LNCAP (cell line): ENCODE results near the gene EFHC2.

ENCODE experiments used
- CTCF ChIP-seq: fragments of 450-650 bp; IDR thresholded peaks from 2 replicates; pipeline ENCODE4 v1.5.1; 2017; ENCODE audit warnings: mild to moderate bottlenecking

EFHC2 gene

GRCh38 chrX:44264936-44265335, 78.5 kb downstream of the EFHC2 start:
- no peak for TF ChIP-seq CTCF

DNA sequence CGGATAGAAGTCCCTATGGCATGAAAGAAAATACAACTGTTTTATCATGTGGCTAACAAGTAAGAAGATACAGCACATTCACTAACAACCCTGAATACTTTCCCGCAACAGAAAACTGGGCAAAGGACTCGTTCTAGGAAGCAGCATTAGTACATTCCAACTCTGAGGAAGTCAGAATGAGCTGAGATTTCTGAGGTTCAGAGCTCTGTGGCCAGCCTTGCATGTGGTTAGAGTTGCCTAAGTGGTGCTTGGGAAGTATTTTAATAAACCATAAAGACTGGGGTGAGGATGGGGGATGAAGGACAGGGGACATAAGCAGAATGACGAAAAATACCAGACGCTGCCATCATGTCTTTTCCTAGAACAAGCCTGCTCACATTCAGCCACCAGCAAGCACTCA, 82.2 kb downstream of the EFHC2 start:
- TF ChIP-seq CTCF: no peak

DNA sequence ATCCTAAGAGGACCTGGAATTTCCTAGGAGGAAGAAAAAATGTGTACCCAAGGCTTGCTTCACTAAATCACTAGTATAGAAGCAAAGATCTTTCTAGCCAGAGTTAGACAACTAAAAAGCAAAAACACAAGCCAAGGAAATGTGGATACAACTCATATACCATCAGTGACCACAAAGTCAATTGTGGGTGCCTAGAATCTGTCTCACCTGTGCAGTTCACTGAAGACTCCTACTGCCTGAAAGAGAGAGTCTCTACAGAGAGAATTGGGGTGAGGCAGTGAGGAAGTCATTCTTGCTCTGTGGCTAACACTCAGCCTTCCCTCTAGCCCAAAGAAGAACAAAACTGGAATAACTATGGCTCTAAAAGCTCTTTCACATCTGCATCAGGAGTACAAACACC, 82.9 kb downstream of the EFHC2 start:
- TF ChIP-seq CTCF: no peak

DNA sequence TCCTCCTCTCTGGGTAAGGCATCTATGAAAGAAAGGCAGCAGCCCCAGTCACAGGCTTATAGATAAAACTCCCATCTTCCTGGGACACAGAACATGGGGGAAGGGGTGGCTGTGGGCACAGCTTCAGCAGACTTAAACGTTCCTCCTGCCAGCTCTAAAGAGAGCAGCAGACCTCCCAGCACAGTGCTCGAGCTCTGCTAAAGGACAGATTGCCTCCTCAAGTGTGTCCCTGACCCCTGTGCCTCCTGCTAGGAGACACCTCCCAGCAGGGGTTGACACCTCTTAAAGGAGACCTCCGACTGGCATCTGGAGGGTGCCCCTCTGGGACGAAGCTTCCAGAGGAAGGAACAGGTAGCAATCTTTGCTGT, 89.9 kb downstream of the EFHC2 start:
- TF ChIP-seq CTCF: no peak

DNA sequence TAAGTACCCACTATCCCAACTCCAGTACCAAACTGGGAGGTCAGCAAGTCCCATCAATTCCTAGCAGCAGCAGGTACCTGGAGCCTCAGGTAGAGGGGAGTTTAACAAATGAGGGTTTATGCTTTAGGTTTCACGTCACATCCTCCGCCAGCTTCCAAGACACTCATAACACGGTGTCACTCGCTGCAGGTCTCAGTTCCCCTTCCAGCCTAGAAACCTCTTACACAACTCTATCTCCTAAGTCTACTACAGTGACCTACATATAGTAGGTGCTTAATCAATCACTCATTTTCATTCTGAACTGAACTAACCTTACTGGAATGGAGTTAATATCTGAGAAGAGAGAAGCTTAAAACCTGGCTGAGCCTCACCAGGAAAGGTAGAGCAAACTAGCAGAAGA, 96.0 kb downstream of the EFHC2 start:
- no peak for TF ChIP-seq CTCF

DNA sequence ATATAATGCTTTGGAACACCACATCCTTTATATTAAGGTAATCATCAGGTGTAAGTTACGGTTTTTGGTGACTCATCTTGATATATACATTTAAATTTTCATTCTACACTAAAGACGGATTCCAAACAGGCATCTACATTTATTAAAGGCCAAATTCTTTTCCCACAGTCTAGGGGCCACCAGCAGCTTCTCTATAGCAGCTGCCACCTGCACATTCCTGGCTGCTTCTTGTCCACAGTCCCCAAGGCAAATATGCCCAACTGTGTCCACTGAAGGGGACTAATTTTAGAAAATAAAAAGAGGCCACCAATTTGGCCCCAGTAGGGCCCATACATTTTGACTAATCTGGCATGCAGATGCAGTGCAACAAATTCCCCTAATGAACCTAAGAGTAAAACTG, 96.6 kb downstream of the EFHC2 start:
- no peak for TF ChIP-seq CTCF

DNA sequence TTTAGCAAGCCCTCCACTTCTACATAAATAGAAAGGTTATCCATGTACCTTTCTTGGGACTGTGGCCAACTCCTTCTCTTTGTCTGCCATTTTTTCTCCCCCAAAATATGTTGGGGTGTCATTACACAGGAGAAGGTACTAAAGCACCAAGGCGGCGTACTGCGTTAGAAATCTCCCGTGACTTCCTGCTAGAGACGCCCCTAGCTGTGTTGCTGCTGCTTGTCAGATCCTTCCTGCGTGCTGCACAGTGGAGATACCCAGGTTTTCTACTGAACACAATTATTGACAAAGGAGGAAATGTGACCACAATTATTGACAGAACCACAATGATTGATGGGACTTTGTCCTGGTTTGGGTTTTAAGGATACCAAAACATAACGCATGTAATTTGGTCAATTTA, 97.7 kb downstream of the EFHC2 start:
- TF ChIP-seq CTCF: no peak

DNA sequence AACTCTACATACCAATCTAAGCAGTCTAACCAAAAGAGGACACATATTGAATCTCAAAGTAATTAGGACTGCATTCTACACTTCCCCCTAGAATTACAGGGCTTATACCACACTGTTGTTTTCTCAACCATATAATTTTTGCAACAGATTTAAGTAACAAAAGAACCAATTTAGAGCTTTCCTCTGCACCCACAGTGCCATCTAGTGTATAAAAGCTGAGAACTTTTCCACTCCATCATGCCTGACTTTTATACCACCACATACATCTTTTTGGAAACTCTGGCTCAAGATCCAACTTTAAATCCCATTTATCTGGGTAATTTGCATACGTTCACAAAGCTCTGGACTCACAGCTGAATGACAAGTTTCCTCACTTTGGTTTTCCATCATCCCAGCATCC, 99.5 kb downstream of the EFHC2 start:
- peak; percentile 48; the same call in 1 of the 2 replicates for TF ChIP-seq CTCF
